WTC11 (cell line): ENCODE data around the gene PCDHA1. TPM values are rescaled to one million over a fixed set of nuclear protein-coding genes. Genes with fewer than 3 reads are reported as not detected.

Experiments used
- ATAC-seq: fragments of 200-7000 bp; cut with Tn5 transposase; 2 replicates; pipeline ENCODE4 v1.10.0; 2021; ENCODE audit warnings: mild to moderate bottlenecking, moderate library complexity
- CTCF ChIA-PET: fragments of 300-600 bp; sonication (Branson Sonifier 250); formaldehyde crosslinking; loops from one replicate; lab custom pipeline; 2021; ENCODE audit warnings: antibody characterized with exemption; lab: Charles Lee
- POLR2A ChIA-PET: fragments of 350-600 bp; sonication (Branson Sonifier 250); formaldehyde crosslinking; loops from one replicate; lab custom pipeline; 2021; ENCODE audit warnings: antibody characterized with exemption; lab: Charles Lee
- DNase-seq: peaks from one replicate; pipeline ENCODE4 v3.0.0; 2021; ENCODE audit warnings: low spot score
- H3K27ac Mint-ChIP-seq: 2 replicates; pipeline ENCODE4 v1.8.0; 2021; ENCODE audit warnings: mixed read lengths
- H3K27me3 Mint-ChIP-seq: 2 replicates; pipeline ENCODE4 v1.8.0; 2021; ENCODE audit warnings: low read depth, mild to moderate bottlenecking, moderate library complexity, mixed read lengths
- H3K36me3 Mint-ChIP-seq: 2 replicates; pipeline ENCODE4 v1.8.0; 2021; ENCODE audit warnings: mixed read lengths
- H3K4me1 Mint-ChIP-seq: 2 replicates; pipeline ENCODE4 v1.8.0; 2022; ENCODE audit warnings: mixed read lengths
- H3K4me3 Mint-ChIP-seq: 2 replicates; pipeline ENCODE4 v1.8.0; 2021; ENCODE audit warnings: mild to moderate bottlenecking, moderate library complexity, mixed read lengths
- H3K9me3 Mint-ChIP-seq: 2 replicates; pipeline ENCODE4 v1.8.0; 2021; ENCODE audit warnings: mixed read lengths
- ATF3 ChIP-seq: sonication (generic); formaldehyde crosslinking; conservative IDR thresholded peaks from 2 replicates; pipeline ENCODE4 v1.8.1; 2022; ENCODE audit warnings: mild to moderate bottlenecking, missing genetic modification reagents
- ETV6 ChIP-seq: sonication (generic); formaldehyde crosslinking; IDR thresholded peaks from 2 replicates; pipeline ENCODE4 v1.8.1; 2022; ENCODE audit warnings: mild to moderate bottlenecking, missing genetic modification reagents
- MAX ChIP-seq: sonication (generic); formaldehyde crosslinking; IDR thresholded peaks from 2 replicates; pipeline ENCODE4 v1.8.0; 2022; ENCODE audit warnings: mild to moderate bottlenecking, missing genetic modification reagents
- MYBL2 ChIP-seq: sonication (generic); formaldehyde crosslinking; IDR thresholded peaks from 2 replicates; pipeline ENCODE4 v1.8.1; 2023; ENCODE audit warnings: mild to moderate bottlenecking, moderate library complexity, missing genetic modification reagents
- PRDM15 ChIP-seq: sonication (generic); formaldehyde crosslinking; IDR thresholded peaks from 2 replicates; pipeline ENCODE4 v1.8.0; 2022; ENCODE audit warnings: missing genetic modification reagents
- TEAD1 ChIP-seq: sonication (generic); formaldehyde crosslinking; IDR thresholded peaks from 2 replicates; pipeline ENCODE4 v1.8.0; 2022; ENCODE audit warnings: mild to moderate bottlenecking, missing genetic modification reagents
- USF1 ChIP-seq: sonication (generic); formaldehyde crosslinking; IDR thresholded peaks from 2 replicates; pipeline ENCODE4 v1.8.0; 2022; ENCODE audit warnings: mild to moderate bottlenecking, missing genetic modification reagents
- total RNA-seq: library from RNA; stranded (reverse); gene quantifications from 3 replicates; pipeline ENCODE4 v1.2.3, GENCODE V29; 2021

PCDHA1 gene
- total RNA-seq, 1 experiment from 2014 or later, result 2.4 TPM

GRCh38 chr5:141050622-141051520 lies 264.9 kb downstream of the PCDHA1 start, which contains the start of gene PCDHB1 (continued):
- 0 out of 2 replicates have a peak, but pooled peaks have one; percentile 2 for TF ChIP-seq USF1 (CRISPR knock-in tag)

GRCh38 chr5:141051521-141051866 lies 265.6 kb downstream of the PCDHA1 start:
- peak overlapping the region; percentile 82 for H3K4me3 Mint-ChIP-seq
- H3K27me3 Mint-ChIP-seq, result peaks cover 45% of the 10 kb centered on the region
- H3K36me3 Mint-ChIP-seq, result no peaks in the 10 kb centered on the region
- TF ChIP-seq PRDM15 (CRISPR knock-in tag), result peak; percentile 76
- 0 out of 2 replicates have a peak, but pooled peaks have one; percentile 16 for TF ChIP-seq TEAD1 (CRISPR knock-in tag)
- TF ChIP-seq MYBL2 (CRISPR knock-in tag), result no peak
- no peak for TF ChIP-seq ATF3
- TF ChIP-seq MAX (CRISPR knock-in tag), result 0 out of 2 replicates have a peak, but pooled peaks have one; percentile 52
- TF ChIP-seq ETV6 (CRISPR knock-in tag), result 0 out of 2 replicates have a peak, but pooled peaks have one; percentile 13
- peaks cover 7% of the 10 kb centered on the region for H3K9me3 Mint-ChIP-seq
- POLR2A ChIA-PET, result interaction anchor here (0.9 to 1.1 kb wide), 3 partner anchors 11 to 182 kb away, joined by 3 read pairs; partner anchors contain the start of gene PCDHA11
- ATAC-seq (peak; percentile 80), DNase-seq (peak; percentile 55)
- H3K4me1 Mint-ChIP-seq, result peaks cover 13% of the 10 kb centered on the region
- peak overlapping the region; percentile 35 for H3K27ac Mint-ChIP-seq
- CTCF ChIA-PET, result interaction anchor here (0.5 to 3.4 kb wide), 21 partner anchors 11 to 516 kb away, joined by 3 to 39 read pairs (median 6); partner anchors contain the start of genes PCDHA1, PCDHA10, PCDHA11 and PCDHA12

Other genes starting within 250 kb of the PCDHA1 start
- 8.4 to 9.8 TPM (median 8.8 TPM) in 3 replicates for gene EIF4EBP3, start 238.5 kb upstream of the PCDHA1 start, total RNA-seq
- gene SRA1, start 228.7 kb upstream of the PCDHA1 start, total RNA-seq, result 34.5 to 37.8 TPM (median 34.6 TPM) in 3 replicates
- 23.7 to 25.9 TPM (median 25.2 TPM) in 3 replicates for gene APBB3, start 221.5 kb upstream of the PCDHA1 start, total RNA-seq
- 74.7 to 75.7 TPM (median 74.8 TPM) in 3 replicates for gene SLC35A4, start 221.3 kb upstream of the PCDHA1 start, total RNA-seq
- gene CD14, start 153.0 kb upstream of the PCDHA1 start, total RNA-seq, result 0.27 to 0.63 TPM (median 0.53 TPM) in 3 replicates
- 28.7 to 32.6 TPM (median 32.2 TPM) in 3 replicates for gene TMCO6, start 146.7 kb upstream of the PCDHA1 start, total RNA-seq
- gene NDUFA2, start 138.5 kb upstream of the PCDHA1 start, total RNA-seq, result 74.8 to 81.5 TPM (median 77.7 TPM) in 3 replicates
- gene IK, start 138.3 kb upstream of the PCDHA1 start, total RNA-seq, result 58.5 to 69.2 TPM (median 64.5 TPM) in 3 replicates
- 22.1 to 25.3 TPM (median 23.5 TPM) in 3 replicates for gene WDR55, start 121.2 kb upstream of the PCDHA1 start, total RNA-seq
- 2.1 to 3.3 TPM (median 2.9 TPM) in 3 replicates for gene DND1, start 112.6 kb upstream of the PCDHA1 start, total RNA-seq
- 51.9 to 55.6 TPM (median 52.5 TPM) in 3 replicates for gene HARS1, start 94.8 kb upstream of the PCDHA1 start, total RNA-seq
- gene HARS2, start 94.7 kb upstream of the PCDHA1 start, total RNA-seq, result 26.8 to 28.9 TPM (median 27.7 TPM) in 3 replicates
- 50.3 to 57.2 TPM (median 54.7 TPM) in 3 replicates for gene ZMAT2, start 85.7 kb upstream of the PCDHA1 start, total RNA-seq
- 2.0 to 2.4 TPM (median 2.1 TPM) in 3 replicates for gene PCDHA2, start 8.7 kb downstream of the PCDHA1 start, total RNA-seq
- 3.3 to 3.4 TPM (median 3.3 TPM) in 3 replicates for gene PCDHA3, start 14.9 kb downstream of the PCDHA1 start, total RNA-seq
- 5.4 to 6.3 TPM (median 5.6 TPM) in 3 replicates for gene PCDHA4, start 20.9 kb downstream of the PCDHA1 start, total RNA-seq
- 0.85 to 0.94 TPM (median 0.90 TPM) in 3 replicates for gene PCDHA5, start 35.5 kb downstream of the PCDHA1 start, total RNA-seq
- gene PCDHA6, start 41.8 kb downstream of the PCDHA1 start, total RNA-seq, result 2.0 to 2.4 TPM (median 2.4 TPM) in 3 replicates
- gene PCDHA7, start 48.1 kb downstream of the PCDHA1 start, total RNA-seq, result 2.3 to 2.7 TPM (median 2.4 TPM) in 3 replicates
- 0.85 to 1.3 TPM (median 1.3 TPM) in 3 replicates for gene PCDHA8, start 55.0 kb downstream of the PCDHA1 start, total RNA-seq
- gene PCDHA9, start 62.2 kb downstream of the PCDHA1 start, total RNA-seq, result 1.1 to 1.5 TPM (median 1.4 TPM) in 3 replicates
- gene PCDHA10, start 69.8 kb downstream of the PCDHA1 start, total RNA-seq, result 10.8 to 12.0 TPM (median 11.6 TPM) in 3 replicates
- 5.8 to 8.7 TPM (median 7.9 TPM) in 3 replicates for gene PCDHA11, start 82.8 kb downstream of the PCDHA1 start, total RNA-seq
- gene PCDHA12, start 89.2 kb downstream of the PCDHA1 start, total RNA-seq, result 9.6 to 10.7 TPM (median 10.1 TPM) in 3 replicates
- 2.4 to 3.8 TPM (median 3.0 TPM) in 3 replicates for gene PCDHA13, start 96.0 kb downstream of the PCDHA1 start, total RNA-seq
- gene PCDHAC1, start 140.2 kb downstream of the PCDHA1 start, total RNA-seq, result 8.2 to 8.6 TPM (median 8.4 TPM) in 3 replicates
- 6.7 to 11.3 TPM (median 7.9 TPM) in 3 replicates for gene PCDHAC2, start 180.3 kb downstream of the PCDHA1 start, total RNA-seq